Adrenal gland (tissue), 5 donors: Measurements from ENCODE around the gene KNSTRN.

Experiments
- CTCF ChIP-seq, 6 experiments: fragments of 450-650 bp in 4 of 6; fragments of 200-600 bp in 2 of 6; sonication (generic) in 1 of 6; IDR thresholded peaks; 1 replicate in 5 of 6; 2 replicates in 1 of 6; pipeline versions ENCODE4 v1.5.1 to v1.8.0; 2016 to 2021; ENCODE audit warnings: antibody characterized with exemption in 6 of 6, mild to moderate bottlenecking in 2 of 6, moderate library complexity in 1 of 6
- POLR2A ChIP-seq, 2 donors: fragments of 450-650 bp; IDR thresholded peaks; one replicate each; pipeline ENCODE4 v1.6.1; 2017; ENCODE audit warnings: antibody characterized with exemption in 2 of 2, mild to moderate bottlenecking in 2 of 2, moderate library complexity in 1 of 2
- donor health status: DM: no; HTN: no; CAD: no.

DNA sequence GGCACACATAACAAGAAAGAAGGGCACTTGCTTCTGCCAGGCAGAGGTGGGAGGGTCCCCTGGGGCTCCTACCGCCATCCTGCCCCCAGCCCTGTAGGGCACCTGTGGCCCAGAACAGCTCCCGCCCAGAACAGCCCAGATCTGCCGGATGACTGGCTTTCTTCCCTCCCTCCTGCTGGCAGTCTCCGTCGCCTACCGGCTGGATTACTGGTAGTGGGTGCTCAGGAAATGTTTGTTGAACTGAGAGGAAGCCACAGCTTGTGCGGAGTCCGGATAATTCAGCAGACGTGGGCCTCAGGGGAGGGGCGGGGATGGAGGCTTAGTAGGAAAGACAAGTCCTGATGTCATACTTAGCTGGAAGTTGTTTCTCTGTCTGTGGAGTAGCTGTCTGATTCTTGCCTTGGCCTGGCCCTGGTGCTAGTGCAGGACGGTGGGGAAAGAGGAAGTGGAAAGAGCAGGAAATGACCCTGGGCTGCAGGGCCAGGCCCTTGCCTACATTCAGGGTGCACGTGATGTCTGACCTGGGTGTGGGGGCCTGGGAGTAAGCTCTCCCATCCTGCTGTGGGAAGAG lies 48.5 kb upstream of the KNSTRN start:
- TF ChIP-seq CTCF (IDR thresholded peaks at IDR 0.05) (no peak), POLR2A (IDR thresholded peaks at IDR 0.05) (peak in 1 of 2 donors; percentile 26)
